ENCODE results near the gene TNNI3K. TPM values are rescaled to one million over a fixed set of nuclear protein-coding genes. Genes with fewer than 3 reads are reported as not detected.

Gene TNNI3K
- total and polyA plus RNA-seq, 2 of the 8 experiments (the other 6 are each of a cell fraction or from before 2014, with no cell fraction given): 0.41 to 0.48 TPM

- no peaks in the 10 kb centered on the region for H3K79me2 ChIP-seq (ENCODE audit: control insufficient read depth in 1 of 2, insufficient read depth in 2 of 2, low read length in 2 of 2)
- H3K9me3 ChIP-seq (ENCODE audit: insufficient read depth in 2 of 2, low read depth in 1 of 2, low read length in 1 of 2): no peaks in the 10 kb centered on the region
- FAIRE-seq: no peak
These were observed 45.6 kb downstream of the TNNI3K start for GRCh38 chr1:74280642-74281396.

More at GRCh38 chr1:74280642-74281396, 45.6 kb downstream of the TNNI3K start:
- no peaks in the 10 kb centered on the region for H3K4me1 ChIP-seq (replicated peaks in 1 of 4; ENCODE audit: control insufficient read depth in 3 of 4, insufficient read depth in 4 of 4, low read length in 3 of 4)
- H4K8ac ChIP-seq (ENCODE audit: extremely low read depth, insufficient read depth, low read length): no peak overlapping the region
- H3K23me2 ChIP-seq (ENCODE audit: low read depth, low read length): no peaks in the 10 kb centered on the region
- no peak overlapping the region for H2BK5ac ChIP-seq (ENCODE audit: low read depth, low read length)
- no peak for DNase-seq (ENCODE audit: low read depth in 1 of 2, low spot score in 2 of 2)
- H3K23ac ChIP-seq (ENCODE audit: insufficient read length): no peak overlapping the region
- H3K79me1 ChIP-seq (ENCODE audit: low read depth, low read length): no peaks in the 10 kb centered on the region
- H3K18ac ChIP-seq (ENCODE audit: extremely low read depth, low read length): no peak overlapping the region
- no peak overlapping the region for H3K27ac ChIP-seq (ENCODE audit: low read depth, low read length)
- CTCF ChIA-PET (ENCODE audit: partially characterized antibody): interaction anchor here (1.6 to 2.2 kb wide), 2 partner anchors 9 to 12 kb away, joined by 6 to 9 read pairs; no protein-coding TSS in a partner anchor
- H4K91ac ChIP-seq (replicated peaks; ENCODE audit: insufficient read length, low read length): no peak overlapping the region
- H2AFZ ChIP-seq (ENCODE audit: low read length): no peak overlapping the region
- no peak for TF ChIP-seq TCF12 (IDR thresholded peaks at IDR 0.05; ENCODE audit: low read depth, low read length)
- no peak for TF ChIP-seq CTBP2 (IDR thresholded peaks at IDR 0.05; ENCODE audit: borderline replicate concordance, insufficient read depth, insufficient read length, low read length)
- TF ChIP-seq ZNF274 (IDR thresholded peaks at IDR 0.05; ENCODE audit: borderline replicate concordance, extremely low read depth, low read length): no peak
- TF ChIP-seq NRF1 (IDR thresholded peaks at IDR 0.05; ENCODE audit: low read depth, low read length): no peak
- TF ChIP-seq SIX5 (IDR thresholded peaks at IDR 0.05; ENCODE audit: low read depth, low read length): no peak
- TF ChIP-seq YY1 (IDR thresholded peaks at IDR 0.05; ENCODE audit: low read depth, low read length): no peak
- TF ChIP-seq ASH2L (IDR thresholded peaks at IDR 0.05; ENCODE audit: low read length): no peak
- TF ChIP-seq TEAD4 (IDR thresholded peaks at IDR 0.05; ENCODE audit: low read depth, low read length): no peak
- TF ChIP-seq JUN (IDR thresholded peaks at IDR 0.05; ENCODE audit: low read depth, low read length): no peak
- TF ChIP-seq SAP30 (IDR thresholded peaks at IDR 0.05; ENCODE audit: insufficient read depth, insufficient replicate concordance, low read length): no peak
- no peak for TF ChIP-seq BACH1 (IDR thresholded peaks at IDR 0.05; ENCODE audit: low read length)
- H3K4me3 ChIP-seq (ENCODE audit: extremely low read depth in 1 of 4, insufficient read depth in 2 of 4, low read depth in 3 of 4, low read length in 4 of 4): no peak overlapping the region
- no peak overlapping the region for H4K5ac ChIP-seq (ENCODE audit: insufficient read length, low read depth, low read length)
- no peak overlapping the region for H2BK20ac ChIP-seq (ENCODE audit: low read length)
- WGBS, 2 experiments (ENCODE audit: extremely low coverage in 1 of 2, insufficient coverage in 1 of 2, insufficient read length in 1 of 2, insufficient replicate concordance in 2 of 2, low coverage in 1 of 2, low lambda C conversion rate in 2 of 2, missing lambda C conversion rate in 1 of 2): 99% methylated on average over 5 of the region's 6 CpGs; no CpG with 5 or more reads in 1 of the 2 experiments
- H3K4me2 ChIP-seq (ENCODE audit: insufficient read depth in 1 of 2, low read depth in 2 of 2, low read length in 2 of 2): no peak overlapping the region
- POLR2A ChIA-PET (ENCODE audit: partially characterized antibody): no interaction called here
- H2BK15ac ChIP-seq (ENCODE audit: low read length): no peak overlapping the region
- H2BK120ac ChIP-seq (replicated peaks; ENCODE audit: low read depth, low read length): no peak overlapping the region
- H3K27me3 ChIP-seq (replicated peaks in 1 of 4; ENCODE audit: control insufficient read depth in 3 of 4, extremely low read depth in 1 of 4, insufficient read depth in 3 of 4, low read length in 3 of 4): no peaks in the 10 kb centered on the region
- H3K9ac ChIP-seq (replicated peaks in 1 of 4; ENCODE audit: extremely low read depth in 1 of 4, low read depth in 3 of 4, low read length in 3 of 4): no peak overlapping the region
- H3K14ac ChIP-seq (ENCODE audit: insufficient read length): no peak overlapping the region
- H2BK12ac ChIP-seq (ENCODE audit: low read depth, low read length): no peak overlapping the region
- no peak overlapping the region for H3K4ac ChIP-seq (replicated peaks; ENCODE audit: insufficient read length, low read depth, low read length)
- H4K20me1 ChIP-seq (replicated peaks in 1 of 2; ENCODE audit: control insufficient read depth in 1 of 2, insufficient read depth in 2 of 2, low read length in 2 of 2): no peaks in the 10 kb centered on the region
- H3K36me3 ChIP-seq (ENCODE audit: control insufficient read depth in 2 of 4, insufficient read depth in 4 of 4, low read length in 3 of 4): no peaks in the 10 kb centered on the region
- no peak overlapping the region for H2AK5ac ChIP-seq (ENCODE audit: low read depth, low read length)
- no peak overlapping the region for H3K56ac ChIP-seq (replicated peaks; ENCODE audit: insufficient read length, low read depth, low read length)

Measured in H1 (cell line).